HL-60 (cell line): ENCODE data around the gene SYNRG.
"Not testable (repeated sequence)": the region's sequence is repeated elsewhere in the genome, so short reads cannot be mapped to it uniquely, and the experiment has no call there.

Experiments used
- DNase-seq, 2 experiments: peaks; one replicate each; pipeline ENCODE4 v3.0.0-alpha.2; 2010 to 2020; ENCODE audit warnings: low read depth in 1 of 2, low spot score in 1 of 2
- H3K27ac ChIP-seq: fragments of 250-450 bp; sonication (Bioruptor Pico); replicated peaks from 2 replicates; pipeline ENCODE4 v1.5.1; 2020; ENCODE audit warnings: mild to moderate bottlenecking, moderate library complexity
- H3K27me3 ChIP-seq: fragments of 250-450 bp; sonication (Bioruptor Pico); 2 replicates; pipeline ENCODE4 v1.5.1; 2021; ENCODE audit warnings: mild to moderate bottlenecking, moderate library complexity; ENCODE audit not compliant: insufficient read depth, poor library complexity, severe bottlenecking
- H3K4me3 ChIP-seq: replicated peaks from 2 replicates; pipeline ENCODE4 v1.5.1; 2011; ENCODE audit warnings: mild to moderate bottlenecking, control low read depth, low read length; ENCODE audit not compliant: insufficient read depth
- GABPA ChIP-seq: IDR thresholded peaks from 2 replicates; pipeline ENCODE4 v1.6.1; 2012; ENCODE audit warnings: low read depth
- POLR2AphosphoS5 ChIP-seq: IDR thresholded peaks from 2 replicates; pipeline ENCODE4 v1.6.1; 2012; ENCODE audit warnings: low read depth
- SPI1 ChIP-seq: IDR thresholded peaks from 2 replicates; pipeline ENCODE4 v1.6.1; 2012; ENCODE audit warnings: low read depth, mild to moderate bottlenecking, borderline replicate concordance
- TF ChIP-seq, protein P1 (sequence below): IDR thresholded peaks from one replicate; pipeline ENCODE4 v1.5.1; 2011; ENCODE audit warnings: low read length, control low read depth, inconsistent platforms; ENCODE audit not compliant: insufficient read depth
- TF ChIP-seq, protein P2 (sequence below): IDR thresholded peaks from 2 replicates; pipeline ENCODE4 v1.6.1; 2012; ENCODE audit warnings: low read depth; ENCODE audit not compliant: insufficient replicate concordance

Gene SYNRG

DNA sequence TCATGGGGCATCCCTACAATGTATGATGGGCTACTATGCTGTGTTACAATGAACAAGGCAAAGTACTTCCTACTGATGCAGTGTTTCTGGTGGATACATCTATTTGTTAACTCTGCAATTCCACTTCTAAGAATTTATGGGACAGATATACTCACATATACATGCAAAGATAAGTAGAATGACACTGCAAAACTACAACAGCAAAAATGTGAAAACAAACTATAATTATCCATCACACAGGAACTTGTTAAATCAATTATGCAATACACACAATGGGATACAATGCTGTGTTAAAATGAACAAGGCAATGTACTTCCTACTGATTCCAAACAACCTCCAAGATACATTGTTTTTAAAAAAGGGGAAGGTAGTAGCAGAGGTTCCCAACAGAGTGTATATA, 30.8 kb upstream of the SYNRG start:
- H3K4me3 ChIP-seq: no peak overlapping the region
- peaks cover 4% of the 10 kb centered on the region for H3K27me3 ChIP-seq
- no peak for DNase-seq
- TF ChIP-seq SPI1: no peak
- TF ChIP-seq, protein P1, sequence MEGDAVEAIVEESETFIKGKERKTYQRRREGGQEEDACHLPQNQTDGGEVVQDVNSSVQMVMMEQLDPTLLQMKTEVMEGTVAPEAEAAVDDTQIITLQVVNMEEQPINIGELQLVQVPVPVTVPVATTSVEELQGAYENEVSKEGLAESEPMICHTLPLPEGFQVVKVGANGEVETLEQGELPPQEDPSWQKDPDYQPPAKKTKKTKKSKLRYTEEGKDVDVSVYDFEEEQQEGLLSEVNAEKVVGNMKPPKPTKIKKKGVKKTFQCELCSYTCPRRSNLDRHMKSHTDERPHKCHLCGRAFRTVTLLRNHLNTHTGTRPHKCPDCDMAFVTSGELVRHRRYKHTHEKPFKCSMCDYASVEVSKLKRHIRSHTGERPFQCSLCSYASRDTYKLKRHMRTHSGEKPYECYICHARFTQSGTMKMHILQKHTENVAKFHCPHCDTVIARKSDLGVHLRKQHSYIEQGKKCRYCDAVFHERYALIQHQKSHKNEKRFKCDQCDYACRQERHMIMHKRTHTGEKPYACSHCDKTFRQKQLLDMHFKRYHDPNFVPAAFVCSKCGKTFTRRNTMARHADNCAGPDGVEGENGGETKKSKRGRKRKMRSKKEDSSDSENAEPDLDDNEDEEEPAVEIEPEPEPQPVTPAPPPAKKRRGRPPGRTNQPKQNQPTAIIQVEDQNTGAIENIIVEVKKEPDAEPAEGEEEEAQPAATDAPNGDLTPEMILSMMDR: no peak
- no peak for TF ChIP-seq GABPA
- TF ChIP-seq, protein P2, sequence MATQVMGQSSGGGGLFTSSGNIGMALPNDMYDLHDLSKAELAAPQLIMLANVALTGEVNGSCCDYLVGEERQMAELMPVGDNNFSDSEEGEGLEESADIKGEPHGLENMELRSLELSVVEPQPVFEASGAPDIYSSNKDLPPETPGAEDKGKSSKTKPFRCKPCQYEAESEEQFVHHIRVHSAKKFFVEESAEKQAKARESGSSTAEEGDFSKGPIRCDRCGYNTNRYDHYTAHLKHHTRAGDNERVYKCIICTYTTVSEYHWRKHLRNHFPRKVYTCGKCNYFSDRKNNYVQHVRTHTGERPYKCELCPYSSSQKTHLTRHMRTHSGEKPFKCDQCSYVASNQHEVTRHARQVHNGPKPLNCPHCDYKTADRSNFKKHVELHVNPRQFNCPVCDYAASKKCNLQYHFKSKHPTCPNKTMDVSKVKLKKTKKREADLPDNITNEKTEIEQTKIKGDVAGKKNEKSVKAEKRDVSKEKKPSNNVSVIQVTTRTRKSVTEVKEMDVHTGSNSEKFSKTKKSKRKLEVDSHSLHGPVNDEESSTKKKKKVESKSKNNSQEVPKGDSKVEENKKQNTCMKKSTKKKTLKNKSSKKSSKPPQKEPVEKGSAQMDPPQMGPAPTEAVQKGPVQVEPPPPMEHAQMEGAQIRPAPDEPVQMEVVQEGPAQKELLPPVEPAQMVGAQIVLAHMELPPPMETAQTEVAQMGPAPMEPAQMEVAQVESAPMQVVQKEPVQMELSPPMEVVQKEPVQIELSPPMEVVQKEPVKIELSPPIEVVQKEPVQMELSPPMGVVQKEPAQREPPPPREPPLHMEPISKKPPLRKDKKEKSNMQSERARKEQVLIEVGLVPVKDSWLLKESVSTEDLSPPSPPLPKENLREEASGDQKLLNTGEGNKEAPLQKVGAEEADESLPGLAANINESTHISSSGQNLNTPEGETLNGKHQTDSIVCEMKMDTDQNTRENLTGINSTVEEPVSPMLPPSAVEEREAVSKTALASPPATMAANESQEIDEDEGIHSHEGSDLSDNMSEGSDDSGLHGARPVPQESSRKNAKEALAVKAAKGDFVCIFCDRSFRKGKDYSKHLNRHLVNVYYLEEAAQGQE: no peak
- no peak for TF ChIP-seq POLR2AphosphoS5
- no peak overlapping the region for H3K27ac ChIP-seq

DNA sequence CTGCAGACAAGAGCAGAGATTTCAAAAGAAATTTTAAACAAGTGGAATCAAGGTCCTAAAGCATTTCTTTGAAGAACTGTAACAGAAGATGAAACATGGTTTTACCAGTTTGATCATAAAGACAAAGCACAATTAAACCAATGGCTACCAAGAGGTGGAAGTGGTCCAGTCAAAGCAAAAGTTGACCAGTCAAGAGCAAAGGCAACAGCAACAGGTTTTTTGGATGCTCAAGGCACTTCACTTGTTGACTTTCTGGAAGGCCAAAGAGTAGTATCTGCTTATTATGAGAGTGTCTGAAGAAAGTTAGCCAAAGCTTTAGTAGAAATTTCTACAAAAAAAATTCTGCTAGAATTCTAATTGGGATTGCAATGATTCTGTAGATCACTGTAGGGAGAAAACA, 28.7 kb upstream of the SYNRG start:
- no peaks in the 10 kb centered on the region for H3K27me3 ChIP-seq
- DNase-seq: no peak
- TF ChIP-seq SPI1 (no peak), GABPA (no peak), POLR2AphosphoS5 (no peak)
- TF ChIP-seq, protein P1: no peak
- TF ChIP-seq, protein P2: no peak
- H3K4me3 ChIP-seq: no peak overlapping the region
- H3K27ac ChIP-seq: no peak overlapping the region

DNA sequence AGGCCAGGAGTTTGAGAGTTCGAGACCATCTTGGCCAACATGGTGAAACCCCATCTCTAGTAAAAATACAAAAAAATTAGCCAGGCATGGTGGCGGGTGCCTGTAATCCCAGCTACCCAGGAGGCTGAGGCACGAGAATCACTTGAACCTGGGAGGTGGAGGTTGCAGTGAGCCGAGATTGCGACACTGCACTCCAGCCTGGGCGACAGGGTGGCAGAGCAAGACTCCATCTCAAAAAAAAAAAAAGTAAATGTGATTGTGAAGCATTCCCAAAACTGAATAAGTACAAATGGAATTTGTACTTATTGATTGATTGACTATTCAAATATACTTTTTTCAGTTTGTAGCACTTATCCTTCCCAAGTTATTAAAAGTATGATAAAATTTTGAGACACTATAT, 7.2 kb upstream of the SYNRG start:
- not testable (repeated sequence) for DNase-seq, H3K27ac ChIP-seq, H3K27me3 ChIP-seq, H3K4me3 ChIP-seq

DNA sequence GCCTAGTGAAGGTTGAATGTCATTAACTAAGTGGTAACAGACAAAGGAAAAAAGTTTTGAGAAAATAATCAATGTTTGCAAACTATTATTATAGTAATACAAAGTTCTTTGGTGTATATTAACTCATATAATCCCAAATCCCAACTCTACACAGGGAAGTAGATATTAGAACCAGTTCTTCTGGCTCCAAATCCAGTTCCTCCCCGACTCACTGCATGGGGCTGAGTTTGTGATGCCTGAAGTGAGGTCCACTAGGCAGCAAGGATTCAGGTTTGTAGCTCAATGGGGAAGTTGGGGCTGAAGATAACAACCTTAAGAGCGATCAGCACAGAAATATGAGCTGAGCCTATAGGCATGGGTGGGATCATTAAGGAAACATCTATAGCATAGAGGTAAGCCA, 5.6 kb upstream of the SYNRG start:
- no peak overlapping the region for H3K27ac ChIP-seq
- H3K4me3 ChIP-seq: no peak overlapping the region
- H3K27me3 ChIP-seq: no peaks in the 10 kb centered on the region
- DNase-seq: no peak
- TF ChIP-seq, protein P1: no peak
- TF ChIP-seq, protein P2: no peak
- TF ChIP-seq GABPA: no peak
- no peak for TF ChIP-seq SPI1
- TF ChIP-seq POLR2AphosphoS5: no peak
